Right lobe of liver (tissue), 6 donors: ENCODE results near the gene MPZL2. TPM values are rescaled to one million over a fixed set of nuclear protein-coding genes. Genes with fewer than 3 reads are reported as not detected.
A peak's percentile ranks its signal among the peaks of the same experiment; 100 is the strongest.

Experiments
- ATAC-seq, 4 donors: fragments of 200-7000 bp; cut with Tn5 transposase; one replicate each; pipeline ENCODE4 v1.9.1; 2020; ENCODE audit warnings: mild to moderate bottlenecking in 4 of 4, moderate library complexity in 4 of 4
- DNase-seq, 3 donors: peaks; one replicate each; pipeline ENCODE4 v3.0.0-alpha.2; 2020
- H3K27ac ChIP-seq, 3 donors: fragments of 200-600 bp; one replicate each; pipeline ENCODE4 v1.8.0; 2022
- H3K27me3 ChIP-seq, 2 donors: fragments of 200-600 bp; one replicate each; pipeline ENCODE4 v1.8.0; 2022
- H3K36me3 ChIP-seq, 4 donors: fragments of 200-600 bp; sonication (generic) in 1 of 4; one replicate each; pipeline versions ENCODE4 v1.5.1 to v1.8.0; 2017 to 2022; ENCODE audit warnings: control low read depth in 1 of 4
- H3K4me1 ChIP-seq, 4 donors: fragments of 200-600 bp; sonication (generic) in 1 of 4; one replicate each; pipeline versions ENCODE4 v1.5.1 to v1.8.0; 2017 to 2022; ENCODE audit warnings: control low read depth in 1 of 4
- H3K4me3 ChIP-seq, 3 donors: fragments of 200-600 bp; one replicate each; pipeline ENCODE4 v1.8.0; 2022
- H3K9me3 ChIP-seq, 4 donors: fragments of 200-600 bp; sonication (generic) in 1 of 4; one replicate each; pipeline versions ENCODE4 v1.5.1 to v1.8.0; 2017 to 2022; ENCODE audit warnings: control low read depth in 1 of 4
- CTCF ChIP-seq, 4 donors: fragments of 200-600 bp in 3 of 4; fragments of 450-650 bp in 1 of 4; IDR thresholded peaks; one replicate each; pipeline versions ENCODE4 v1.5.1 to v1.8.0; 2016 to 2022; ENCODE audit warnings: antibody characterized with exemption in 4 of 4, mild to moderate bottlenecking in 2 of 4
- POLR2A ChIP-seq: fragments of 450-650 bp; IDR thresholded peaks from one replicate; pipeline ENCODE4 v1.6.1; 2017; ENCODE audit warnings: antibody characterized with exemption, mild to moderate bottlenecking
- WGBS: methylation state at CpG from one replicate; pipeline ENCODE4 v1.1.6; 2018; ENCODE audit warnings: low coverage, low lambda C conversion rate; ENCODE audit not compliant: insufficient coverage; ENCODE audit errors: missing lambda C conversion rate; 5-methylcytosine and 5-hydroxymethylcytosine counted together
- intact Hi-C, 2 donors: fragments of 100-400 bp; cut with DNase I; formaldehyde crosslinking; loops; one replicate each; pipeline versions ENCODE4 v1.11.2 to v1.14.1; 2022
- total RNA-seq, 6 experiments: library from RNA; depleted of rRNA in 2 of 6; stranded (reverse); fragments of >200 nt in 2 of 6; fragmentation: NEBNext Ultra II Directional in 3 of 6; extraction: Animal tissue kit (Norgen Biotek cat#: 25700) in 3 of 6; gene quantifications; one replicate each; pipeline versions ENCODE4 v1.1.0 to v1.2.4, GENCODE V29; 2016 to 2023
- donor health status: DM: no; HTN: yes; CAD: no.
- donor health status: DM: no; HTN: no; CAD: no.
- donor health status: DM: no; HTN: no; CAD: no.
- donor health status: DM: no; HTN: yes; CAD: no.
- donor health status: DM: no; HTN: yes; CAD: no.

Gene MPZL2
- total RNA-seq, 6 experiments from 2014 or later, result 13.0 to 32.4 (median 21.2) TPM

GRCh38 chr11:118234833-118235232 lies 29.3 kb downstream of the MPZL2 start:
- Histone ChIP-seq H3K4me1 (peaks cover 0 to 21% (median 7%) of the 10 kb centered on the region in 4 donors), H3K4me3 (no peak overlapping the region), H3K27ac (no peak overlapping the region), H3K27me3 (no peaks in the 10 kb centered on the region), H3K9me3 (no peaks in the 10 kb centered on the region), H3K36me3 (no peaks in the 10 kb centered on the region)
- no peak for DNase-seq
- no peak for TF ChIP-seq CTCF (IDR thresholded peaks at IDR 0.05)
- no peak for TF ChIP-seq POLR2A
- intact Hi-C loops, result no loop called here
- no peak for ATAC-seq
- 95% methylated on average over 5 of the region's 5 CpGs for WGBS

GRCh38 chr11:118233850-118234249 lies 30.2 kb downstream of the MPZL2 start:
- no peak overlapping the region for H3K27ac ChIP-seq
- no peak for TF ChIP-seq POLR2A
- TF ChIP-seq CTCF (IDR thresholded peaks at IDR 0.05), result no peak
- H3K27me3 ChIP-seq, result no peaks in the 10 kb centered on the region
- H3K36me3 ChIP-seq, result no peaks in the 10 kb centered on the region
- no peaks in the 10 kb centered on the region for H3K9me3 ChIP-seq
- H3K4me3 ChIP-seq, result no peak overlapping the region
- intact Hi-C loops, result no loop called here
- WGBS, result 100% methylated on average over 1 of the region's 1 CpG
- DNase-seq, result no peak
- ATAC-seq, result no peak
- H3K4me1 ChIP-seq, result peaks cover 0 to 11% (median 2%) of the 10 kb centered on the region in 4 donors

GRCh38 chr11:118233377-118233776 lies 30.7 kb downstream of the MPZL2 start:
- ATAC-seq (peak in 1 of 4 donors; percentile 38), DNase-seq (no peak)
- TF ChIP-seq POLR2A (no peak), CTCF (IDR thresholded peaks at IDR 0.05) (no peak)
- no peak overlapping the region for H3K4me3 ChIP-seq
- H3K27ac ChIP-seq, result no peak overlapping the region
- H3K27me3 ChIP-seq, result no peaks in the 10 kb centered on the region
- H3K36me3 ChIP-seq, result no peaks in the 10 kb centered on the region
- intact Hi-C loops, result no loop called here
- 91% methylated on average over 5 of the region's 5 CpGs for WGBS
- no peaks in the 10 kb centered on the region for H3K9me3 ChIP-seq
- H3K4me1 ChIP-seq, result peaks cover 0 to 7% (median 0%) of the 10 kb centered on the region in 4 donors

- Histone ChIP-seq H3K27me3 (no peaks in the 10 kb centered on the region), H3K36me3 (no peaks in the 10 kb centered on the region), H3K4me1 (no peaks in the 10 kb centered on the region), H3K9me3 (no peaks in the 10 kb centered on the region), H3K27ac (no peak overlapping the region), H3K4me3 (no peak overlapping the region)
- ATAC-seq, result peak in 1 of 4 donors; percentile 31
- 69% methylated on average over 1 of the region's 1 CpG for WGBS
- TF ChIP-seq CTCF (IDR thresholded peaks at IDR 0.05), result no peak
- no peak for TF ChIP-seq POLR2A
- intact Hi-C loops, result no loop called here
- DNase-seq, result no peak
These were observed 31.4 kb downstream of the MPZL2 start for GRCh38 chr11:118232659-118233058.

GRCh38 chr11:118231461-118231860 lies 32.6 kb downstream of the MPZL2 start:
- intact Hi-C loops, result no loop called here
- H3K4me1 ChIP-seq, result no peaks in the 10 kb centered on the region

More at GRCh38 chr11:118231461-118231860, 32.6 kb downstream of the MPZL2 start:
- no peak for TF ChIP-seq POLR2A
- no peak for TF ChIP-seq CTCF (IDR thresholded peaks at IDR 0.05)
- Histone ChIP-seq H3K27me3 (no peaks in the 10 kb centered on the region), H3K9me3 (no peaks in the 10 kb centered on the region), H3K36me3 (no peaks in the 10 kb centered on the region), H3K4me3 (no peak overlapping the region), H3K27ac (no peak overlapping the region)
- DNase-seq, result no peak
- ATAC-seq, result no peak
